Activated naive CD4-positive, alpha-beta T cell treated with anti-CD3 and anti-CD28 coated beads, Interleukin-2, amount 50 U/mL, for 24 hours (primary cell): ENCODE results near the gene COL6A2.
A peak's percentile ranks its signal among the peaks of the same experiment; 100 is the strongest.
"Not testable (repeated sequence)": the region's sequence is repeated elsewhere in the genome, so short reads cannot be mapped to it uniquely, and the experiment has no call there.

ENCODE experiments used
- H3K27ac Mint-ChIP-seq: one replicate; pipeline ENCODE4 v1.8.0; 2021; ENCODE audit warnings: mild to moderate bottlenecking, mixed read lengths
- H3K27me3 Mint-ChIP-seq: one replicate; pipeline ENCODE4 v1.8.0; 2021; ENCODE audit warnings: mixed read lengths
- H3K36me3 Mint-ChIP-seq: one replicate; pipeline ENCODE4 v1.8.0; 2021; ENCODE audit warnings: mixed read lengths
- H3K4me1 Mint-ChIP-seq: one replicate; pipeline ENCODE4 v1.8.0; 2021; ENCODE audit warnings: mixed read lengths
- H3K4me3 Mint-ChIP-seq: one replicate; pipeline ENCODE4 v1.8.0; 2021; ENCODE audit warnings: mild to moderate bottlenecking, mixed read lengths
- H3K9me3 Mint-ChIP-seq: one replicate; pipeline ENCODE4 v1.8.0; 2021; ENCODE audit warnings: mixed read lengths

COL6A2 gene

DNA sequence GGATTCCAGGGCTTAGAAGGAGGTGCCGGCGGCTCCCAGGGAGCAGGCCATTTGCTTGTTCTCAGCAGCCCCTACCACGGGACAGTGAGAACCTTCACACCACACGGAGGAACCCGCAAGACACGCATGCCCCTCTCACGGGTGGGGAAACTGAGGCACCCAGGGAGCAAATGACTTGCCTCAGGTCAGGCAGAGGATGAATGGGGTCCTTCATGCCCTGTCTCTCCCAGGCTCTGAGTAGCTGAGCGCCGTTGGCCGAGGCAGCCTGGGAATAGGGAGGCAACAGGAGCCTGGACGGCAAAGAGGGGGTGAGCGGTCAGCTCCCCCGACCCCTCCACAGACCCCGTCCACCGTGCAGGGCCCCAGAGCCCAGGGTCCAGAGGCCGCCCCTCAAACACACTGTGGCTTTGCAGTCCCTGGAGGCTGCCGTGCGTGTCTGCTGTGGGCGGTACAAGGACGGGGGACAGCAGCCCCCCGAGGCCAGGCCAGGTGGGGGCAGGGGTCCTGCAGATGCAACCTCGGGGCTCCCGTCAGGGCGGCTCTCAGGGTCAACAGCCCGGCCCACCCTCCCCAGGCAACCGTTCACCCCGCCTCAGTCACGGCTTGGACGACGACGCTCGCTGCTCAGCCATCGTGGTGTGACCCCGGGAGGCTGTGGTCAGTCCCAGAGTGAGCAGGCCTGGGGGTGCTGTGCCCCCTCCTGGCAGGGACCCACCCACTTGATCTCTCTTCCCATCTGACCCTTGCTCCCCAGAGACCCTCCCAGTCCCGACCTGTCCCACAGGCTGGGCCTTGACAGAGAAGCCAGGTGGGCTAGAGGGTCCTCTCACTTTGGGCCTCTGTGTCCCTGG lies 15.8 kb upstream of the COL6A2 start:
- no peaks in the 10 kb centered on the region for H3K36me3 Mint-ChIP-seq
- peaks cover 5% of the 10 kb centered on the region for H3K9me3 Mint-ChIP-seq
- H3K4me3 Mint-ChIP-seq = no peak overlapping the region
- no peak overlapping the region for H3K27ac Mint-ChIP-seq
- no peaks in the 10 kb centered on the region for H3K27me3 Mint-ChIP-seq
- H3K4me1 Mint-ChIP-seq = no peaks in the 10 kb centered on the region

DNA sequence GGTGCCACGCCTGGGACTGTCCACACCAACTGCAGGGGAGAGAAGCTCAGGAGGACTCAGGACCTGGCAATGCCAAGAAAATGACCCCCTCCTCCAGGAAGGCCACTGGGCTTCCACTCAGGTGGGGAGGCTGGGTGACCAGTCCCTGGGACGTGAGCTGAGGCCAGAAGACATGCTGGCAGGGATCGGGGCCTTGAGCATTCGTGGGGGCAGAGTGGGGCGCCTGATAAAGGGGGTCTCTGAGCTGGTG lies 15.3 kb upstream of the COL6A2 start:
- Mint-ChIP-seq H3K36me3 (no peaks in the 10 kb centered on the region), H3K4me1 (no peaks in the 10 kb centered on the region), H3K27ac (no peak overlapping the region), H3K9me3 (peaks cover 5% of the 10 kb centered on the region), H3K4me3 (no peak overlapping the region), H3K27me3 (no peaks in the 10 kb centered on the region)

DNA sequence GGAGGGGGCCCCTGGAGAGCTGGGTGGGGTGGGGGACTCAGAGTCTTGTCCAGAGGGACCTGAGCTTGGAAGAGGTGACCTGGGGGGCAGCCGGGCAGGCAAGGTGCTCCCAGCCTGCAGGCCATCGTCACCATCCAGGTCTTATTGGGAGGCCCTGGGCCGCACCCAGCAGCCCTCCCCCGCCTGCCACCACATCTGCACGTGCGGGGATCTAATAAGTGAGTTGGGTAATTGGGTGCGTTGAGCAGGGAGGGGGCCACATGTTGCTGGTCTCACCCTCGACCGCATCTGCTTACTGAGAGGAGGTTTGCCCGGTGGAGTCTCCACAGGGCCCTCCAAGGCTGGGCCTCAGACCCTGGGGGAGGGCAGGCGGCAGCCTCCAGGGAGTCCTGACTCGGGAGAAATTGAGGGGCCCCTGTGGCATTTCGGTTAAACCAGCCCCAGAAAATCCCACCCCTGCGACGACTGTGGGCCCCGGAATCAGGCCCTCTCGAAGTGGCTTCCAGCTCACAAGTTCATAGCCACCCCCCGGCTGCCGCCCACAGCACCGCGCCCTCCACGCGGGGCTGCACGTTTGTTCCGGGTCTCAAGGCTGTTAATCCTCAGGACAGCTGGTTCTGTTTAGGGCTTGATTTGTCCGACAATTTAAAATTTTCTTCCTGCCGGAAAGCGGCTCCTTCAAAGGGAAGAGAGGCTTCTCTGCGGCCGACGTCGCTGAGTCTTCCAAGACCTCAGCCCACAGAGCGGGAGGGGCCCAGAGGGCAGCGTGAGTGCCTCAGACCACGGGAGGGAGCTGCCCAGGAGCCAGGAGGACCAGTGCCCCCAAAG lies 14.7 kb upstream of the COL6A2 start:
- peaks cover 9% of the 10 kb centered on the region for H3K9me3 Mint-ChIP-seq
- H3K27ac Mint-ChIP-seq = no peak overlapping the region
- H3K36me3 Mint-ChIP-seq = no peaks in the 10 kb centered on the region
- H3K27me3 Mint-ChIP-seq = no peaks in the 10 kb centered on the region
- H3K4me1 Mint-ChIP-seq = no peaks in the 10 kb centered on the region
- no peak overlapping the region for H3K4me3 Mint-ChIP-seq

DNA sequence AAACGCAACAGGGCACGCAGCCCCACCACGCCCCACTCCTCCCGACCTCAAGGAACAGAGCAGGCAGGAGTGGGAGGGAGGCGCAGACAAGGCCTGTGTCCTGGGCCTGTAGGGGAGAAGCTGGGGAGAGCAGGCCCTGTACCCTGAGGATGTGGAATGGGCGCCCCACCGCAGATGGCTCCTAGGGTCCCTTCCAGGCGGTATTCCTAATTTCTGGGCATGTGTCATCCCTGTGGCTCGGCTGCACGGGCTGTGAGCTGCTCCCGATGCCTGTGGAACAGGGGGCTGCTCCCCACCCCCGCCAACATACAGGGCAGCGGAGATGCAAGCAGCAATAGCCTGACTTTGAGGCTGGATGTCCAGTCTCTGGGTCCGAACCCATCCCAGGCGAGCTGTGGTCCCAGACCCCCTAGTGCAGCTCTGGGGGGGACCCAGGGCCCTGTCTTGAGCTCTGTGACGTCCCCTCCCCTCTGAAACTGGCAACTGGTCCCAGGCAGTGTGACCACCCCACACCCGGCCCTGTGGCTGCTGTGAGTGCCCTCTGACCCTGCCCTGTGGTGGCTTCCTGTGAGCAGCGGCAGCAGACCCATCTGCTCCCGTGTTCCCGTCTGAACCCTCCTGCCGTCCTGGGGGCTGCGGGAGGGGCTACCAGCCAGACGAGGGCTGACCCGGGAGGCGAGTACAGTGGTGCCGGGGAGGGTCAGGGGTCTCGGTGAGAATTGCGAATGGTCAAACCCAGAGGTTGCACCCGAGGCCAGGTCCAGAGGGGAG lies 13.9 kb upstream of the COL6A2 start:
- Mint-ChIP-seq H3K27ac (peak overlapping the region; percentile 41), H3K9me3 (peaks cover 16% of the 10 kb centered on the region), H3K4me1 (no peaks in the 10 kb centered on the region), H3K4me3 (no peak overlapping the region), H3K36me3 (no peaks in the 10 kb centered on the region), H3K27me3 (no peaks in the 10 kb centered on the region)

DNA sequence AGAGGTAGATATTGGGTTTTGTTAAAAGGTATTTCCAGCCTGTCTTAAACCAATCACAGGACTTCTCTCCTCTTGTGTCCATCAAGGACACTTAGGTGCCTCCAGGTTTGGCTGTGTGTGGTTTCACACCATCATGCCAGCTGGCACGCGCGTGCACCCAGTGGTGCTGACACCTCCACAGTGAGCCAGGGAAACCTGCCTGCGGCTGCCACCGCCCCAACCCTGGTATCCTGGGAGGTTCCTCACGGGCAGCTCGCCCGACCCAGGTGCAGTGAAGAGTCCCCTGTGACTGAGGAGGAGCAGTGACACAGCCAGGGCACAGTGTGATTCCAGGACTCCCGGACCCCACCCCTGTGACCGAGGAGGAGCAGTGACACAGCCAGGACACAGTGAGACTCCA lies 13.2 kb upstream of the COL6A2 start:
- H3K4me3 Mint-ChIP-seq = no peak overlapping the region
- H3K27me3 Mint-ChIP-seq = no peaks in the 10 kb centered on the region
- H3K27ac Mint-ChIP-seq = no peak overlapping the region
- H3K9me3 Mint-ChIP-seq = peaks cover 16% of the 10 kb centered on the region
- no peaks in the 10 kb centered on the region for H3K4me1 Mint-ChIP-seq
- H3K36me3 Mint-ChIP-seq = no peaks in the 10 kb centered on the region

DNA sequence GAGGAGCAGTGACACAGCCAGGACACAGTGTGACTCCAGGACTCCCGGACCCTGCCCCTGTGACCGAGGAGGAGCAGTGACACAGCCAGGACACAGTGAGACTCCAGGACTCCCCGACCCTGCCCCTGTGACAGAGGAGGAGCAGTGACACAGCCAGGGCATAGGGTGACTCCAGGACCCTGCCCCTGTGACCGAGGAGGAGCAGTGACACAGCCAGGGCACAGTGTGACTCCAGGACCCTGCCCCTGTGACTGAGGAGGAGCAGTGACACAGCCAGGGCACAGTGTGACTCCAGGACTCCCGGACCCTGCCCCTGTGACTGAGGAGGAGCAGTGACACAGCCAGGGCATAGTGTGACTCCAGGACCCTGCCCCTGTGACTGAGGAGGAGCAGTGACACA lies 12.7 kb upstream of the COL6A2 start:
- not testable (repeated sequence) for H3K4me1 Mint-ChIP-seq, H3K4me3 Mint-ChIP-seq, H3K27me3 Mint-ChIP-seq, H3K27ac Mint-ChIP-seq, H3K36me3 Mint-ChIP-seq
- peaks cover 16% of the 10 kb centered on the region for H3K9me3 Mint-ChIP-seq

DNA sequence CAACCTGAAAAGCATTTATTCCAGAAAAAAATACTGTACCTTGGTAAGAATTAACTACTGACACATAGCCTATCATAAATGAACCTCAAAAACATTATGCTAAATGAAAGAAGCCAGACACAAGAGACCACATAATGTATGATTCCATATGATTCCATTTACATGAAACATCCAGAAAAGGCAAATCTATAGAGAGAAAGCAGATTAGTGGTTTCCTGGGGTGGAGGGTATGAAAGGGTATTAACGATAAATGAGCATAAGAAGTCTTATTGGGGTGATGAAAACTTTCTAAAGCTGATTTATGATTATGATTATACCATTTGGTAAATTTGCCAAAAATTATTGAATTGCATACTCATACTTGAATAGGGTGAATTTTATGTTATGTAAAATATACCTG lies 10.3 kb upstream of the COL6A2 start:
- no peak overlapping the region for H3K27ac Mint-ChIP-seq
- H3K27me3 Mint-ChIP-seq = no peaks in the 10 kb centered on the region
- H3K4me3 Mint-ChIP-seq = no peak overlapping the region
- H3K9me3 Mint-ChIP-seq = peaks cover 16% of the 10 kb centered on the region
- no peaks in the 10 kb centered on the region for H3K36me3 Mint-ChIP-seq
- no peaks in the 10 kb centered on the region for H3K4me1 Mint-ChIP-seq

DNA sequence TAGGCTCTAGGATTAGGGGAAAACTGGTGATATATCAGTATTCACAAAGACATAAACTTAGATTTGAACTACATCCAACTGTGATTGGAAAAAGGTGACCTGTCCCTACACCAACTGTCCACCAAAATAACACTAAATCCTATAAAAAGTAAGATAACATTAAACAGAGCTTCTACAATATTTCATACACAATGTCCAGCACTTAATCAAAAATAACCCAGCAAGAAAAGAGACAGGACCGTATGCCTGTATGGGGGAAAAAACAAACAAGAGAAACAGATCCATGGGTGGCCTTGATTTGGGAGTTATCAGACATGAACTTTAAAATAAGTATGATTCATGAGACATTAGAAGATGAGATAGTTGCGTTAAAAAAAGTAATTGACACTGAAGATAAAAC lies 9.7 kb upstream of the COL6A2 start:
- Mint-ChIP-seq H3K36me3 (no peaks in the 10 kb centered on the region), H3K27ac (no peak overlapping the region), H3K4me1 (no peaks in the 10 kb centered on the region), H3K9me3 (peaks cover 16% of the 10 kb centered on the region), H3K4me3 (no peak overlapping the region), H3K27me3 (no peaks in the 10 kb centered on the region)

DNA sequence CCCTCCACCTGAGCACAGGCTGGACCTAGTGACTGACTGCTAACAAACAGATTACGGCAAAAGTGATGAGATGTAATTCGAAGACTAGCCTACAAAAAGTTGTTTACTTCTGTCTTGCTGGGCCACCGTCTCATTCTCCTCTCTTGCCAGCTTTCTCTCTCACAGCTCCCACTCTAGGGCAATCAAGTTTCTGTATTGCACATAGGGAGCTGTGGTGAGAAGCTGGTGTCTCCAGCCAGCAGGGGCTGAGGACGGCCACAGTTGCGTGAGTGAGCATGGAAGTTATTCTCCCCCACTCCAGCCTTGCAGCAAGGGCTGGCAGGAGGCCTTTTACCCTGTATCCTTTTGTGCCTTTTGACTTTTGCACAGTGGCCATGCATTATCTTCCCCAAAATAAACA lies 8.6 kb upstream of the COL6A2 start:
- no peak overlapping the region for H3K4me3 Mint-ChIP-seq
- H3K27ac Mint-ChIP-seq = no peak overlapping the region
- no peaks in the 10 kb centered on the region for H3K4me1 Mint-ChIP-seq
- H3K36me3 Mint-ChIP-seq = no peaks in the 10 kb centered on the region
- H3K27me3 Mint-ChIP-seq = no peaks in the 10 kb centered on the region
- H3K9me3 Mint-ChIP-seq = peaks cover 16% of the 10 kb centered on the region

DNA sequence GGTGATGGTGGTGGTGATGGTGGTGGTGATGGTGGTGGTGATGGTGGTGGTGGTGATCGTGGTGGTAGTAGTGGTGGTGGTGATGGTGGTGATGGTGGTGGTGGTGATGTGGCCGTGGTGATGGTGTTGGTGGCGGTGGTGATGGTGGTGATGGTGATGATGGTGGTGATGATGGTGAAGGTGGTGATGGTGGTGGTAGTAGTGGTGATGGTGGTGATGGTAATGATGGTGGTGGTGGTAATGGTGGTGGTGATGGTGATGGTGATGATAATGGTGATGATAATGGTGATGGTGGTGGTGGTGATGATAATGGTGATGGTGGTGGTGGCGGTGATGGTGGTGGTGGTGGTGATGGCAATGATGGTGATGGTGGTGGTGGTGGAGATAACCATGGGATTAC lies 6.8 kb upstream of the COL6A2 start:
- Mint-ChIP-seq H3K4me1 (no peaks in the 10 kb centered on the region), H3K27ac (no peak overlapping the region)

DNA sequence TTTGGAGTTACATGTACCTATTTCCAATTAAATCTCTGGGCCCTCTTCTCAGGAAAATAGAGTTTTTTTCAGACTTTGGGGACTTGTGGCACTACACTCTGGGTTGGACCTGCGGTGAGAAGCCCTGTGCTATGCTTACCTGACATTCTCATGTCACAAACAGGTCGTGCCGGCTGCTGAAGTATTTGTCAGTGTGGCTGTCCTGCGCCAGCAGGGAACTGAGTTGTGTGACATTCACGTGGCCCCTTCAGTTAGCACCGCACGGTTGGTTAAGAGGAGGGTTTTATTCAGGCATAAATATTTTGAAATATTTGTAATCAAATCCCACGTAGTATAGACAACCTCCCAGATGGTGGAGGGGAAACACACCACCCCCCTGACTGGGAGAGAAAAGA lies 6.3 kb upstream of the COL6A2 start:
- H3K9me3 Mint-ChIP-seq = peaks cover 15% of the 10 kb centered on the region
- H3K27me3 Mint-ChIP-seq = no peaks in the 10 kb centered on the region
- no peak overlapping the region for H3K4me3 Mint-ChIP-seq
- no peak overlapping the region for H3K27ac Mint-ChIP-seq
- no peaks in the 10 kb centered on the region for H3K36me3 Mint-ChIP-seq
- H3K4me1 Mint-ChIP-seq = no peaks in the 10 kb centered on the region

More for the DNA sequence above, 6.8 kb upstream of the COL6A2 start:
- Mint-ChIP-seq H3K27me3 (no peaks in the 10 kb centered on the region), H3K4me3 (no peak overlapping the region), H3K36me3 (no peaks in the 10 kb centered on the region), H3K9me3 (peaks cover 16% of the 10 kb centered on the region)

DNA sequence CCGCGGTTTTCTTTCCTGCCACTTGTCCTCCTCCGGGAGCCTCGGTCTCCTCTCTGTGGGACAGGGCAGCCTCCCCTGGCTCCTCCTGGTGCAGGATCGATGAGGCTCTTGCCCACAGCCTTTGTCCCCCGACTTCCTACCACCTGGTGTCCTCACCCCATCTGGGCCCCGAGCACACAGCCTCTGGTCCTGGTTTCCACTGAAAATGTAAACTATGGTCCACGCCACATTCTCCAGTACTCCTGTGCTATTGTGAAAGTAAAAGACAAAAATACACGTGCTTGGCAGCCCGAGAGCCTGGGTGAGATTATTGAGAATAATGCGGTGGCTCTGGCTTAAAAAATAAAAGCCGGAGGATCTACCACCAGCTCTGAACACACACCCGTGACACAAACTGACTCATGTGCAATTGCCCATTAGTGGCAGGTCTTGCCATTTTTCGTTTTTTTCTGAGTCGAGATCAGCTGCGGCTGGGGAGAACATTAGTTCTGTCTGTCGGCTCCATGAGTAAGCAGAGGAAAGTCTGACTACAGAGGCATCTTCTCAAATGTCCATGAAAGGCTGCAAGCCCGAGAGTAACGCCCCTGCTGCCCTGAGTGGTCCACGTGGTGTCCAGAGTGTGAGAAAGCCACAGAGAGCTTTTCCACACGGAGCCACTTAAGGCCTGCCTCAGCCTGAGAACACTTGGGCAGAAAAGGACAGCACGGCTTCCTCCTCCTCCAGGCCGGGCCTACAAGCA lies 5.7 kb upstream of the COL6A2 start:
- Mint-ChIP-seq H3K36me3 (no peaks in the 10 kb centered on the region), H3K27me3 (no peaks in the 10 kb centered on the region), H3K27ac (no peak overlapping the region), H3K4me3 (no peak overlapping the region), H3K9me3 (peaks cover 10% of the 10 kb centered on the region), H3K4me1 (no peaks in the 10 kb centered on the region)

DNA sequence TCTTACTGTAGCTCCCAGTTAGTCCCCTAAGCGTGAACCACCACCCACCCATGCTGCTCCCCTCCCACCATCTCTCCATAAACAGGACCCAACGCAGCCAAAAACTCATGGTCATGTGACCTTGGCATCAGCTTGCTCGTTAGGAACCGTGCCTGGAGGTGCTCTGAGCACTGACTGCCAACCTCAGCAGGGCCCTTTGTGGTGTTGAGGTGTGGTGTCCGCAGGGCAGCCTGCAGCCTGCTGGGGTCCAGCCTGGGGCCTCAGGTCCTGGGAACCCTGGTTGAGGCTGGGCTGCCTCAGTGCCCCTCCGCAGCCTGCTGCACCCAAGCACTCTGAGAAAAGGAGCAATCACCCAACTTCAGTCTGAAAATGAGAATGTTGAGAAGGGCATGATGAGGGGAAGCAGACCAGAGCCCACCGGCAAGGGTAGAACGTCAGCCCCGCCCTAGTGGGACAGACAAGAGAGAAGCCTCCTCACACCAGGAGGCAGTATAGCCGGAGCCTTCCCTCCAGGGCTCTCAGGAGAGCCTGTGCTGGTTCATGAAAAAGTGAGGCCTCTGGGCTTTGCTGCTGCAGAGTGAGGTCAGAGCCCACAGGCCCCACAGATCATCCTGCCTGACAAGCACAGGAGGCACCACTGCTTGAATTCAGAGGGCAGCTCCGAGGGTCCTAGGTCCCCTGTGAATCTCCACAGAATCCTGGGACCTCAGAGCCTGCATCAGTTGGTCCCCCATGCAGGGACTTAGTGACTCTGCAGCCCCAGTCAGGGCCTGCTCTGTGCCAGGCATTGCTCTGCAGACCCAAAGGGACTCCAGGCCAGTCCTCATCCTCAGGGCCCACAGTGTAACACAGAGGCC lies 4.9 kb upstream of the COL6A2 start:
- peaks cover 8% of the 10 kb centered on the region for H3K9me3 Mint-ChIP-seq
- no peaks in the 10 kb centered on the region for H3K27me3 Mint-ChIP-seq
- no peaks in the 10 kb centered on the region for H3K36me3 Mint-ChIP-seq
- no peaks in the 10 kb centered on the region for H3K4me1 Mint-ChIP-seq
- H3K4me3 Mint-ChIP-seq = no peak overlapping the region
- no peak overlapping the region for H3K27ac Mint-ChIP-seq

DNA sequence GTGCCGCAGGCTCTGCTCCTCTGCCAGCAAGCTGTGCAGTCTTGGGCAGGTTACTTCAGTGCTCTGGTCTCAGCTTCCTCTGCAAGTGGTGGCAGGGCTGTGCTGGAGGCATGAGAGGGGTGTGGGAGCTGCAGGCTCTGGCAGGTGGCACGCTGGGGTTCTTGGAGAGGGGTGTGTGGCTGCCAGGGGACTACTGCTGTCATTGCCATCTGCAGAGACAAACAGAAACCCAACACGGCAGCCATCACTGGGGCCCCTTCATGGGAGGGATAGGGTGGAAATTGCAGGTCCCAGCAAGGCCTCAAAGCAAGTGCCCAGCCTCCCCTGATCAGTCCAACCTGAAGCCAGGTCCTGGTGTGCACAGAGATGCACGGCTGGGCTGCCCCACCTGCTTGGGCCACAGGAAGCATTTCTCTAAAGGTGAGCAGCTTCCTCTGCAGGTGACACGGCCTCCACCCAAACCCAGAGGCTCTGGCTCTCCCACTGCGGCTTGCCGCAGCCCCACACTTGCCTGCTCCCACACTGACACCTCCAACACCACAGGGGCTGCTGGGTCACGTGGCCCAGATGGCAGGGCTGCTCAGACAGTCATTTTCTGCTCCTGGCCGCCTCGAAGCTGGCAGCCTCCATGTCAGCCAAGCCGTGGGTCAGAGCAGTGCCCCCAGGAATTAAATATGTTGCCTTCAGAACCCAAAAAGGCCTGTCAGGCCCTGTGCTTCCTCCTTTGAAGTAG lies 4.1 kb upstream of the COL6A2 start:
- H3K4me3 Mint-ChIP-seq = no peak overlapping the region
- no peak overlapping the region for H3K27ac Mint-ChIP-seq
- H3K4me1 Mint-ChIP-seq = no peaks in the 10 kb centered on the region
- H3K9me3 Mint-ChIP-seq = peaks cover under 1% of the 10 kb centered on the region
- no peaks in the 10 kb centered on the region for H3K27me3 Mint-ChIP-seq
- H3K36me3 Mint-ChIP-seq = no peaks in the 10 kb centered on the region
